ENCODE results near the gene KIF16B.

Gene KIF16B

DNA sequence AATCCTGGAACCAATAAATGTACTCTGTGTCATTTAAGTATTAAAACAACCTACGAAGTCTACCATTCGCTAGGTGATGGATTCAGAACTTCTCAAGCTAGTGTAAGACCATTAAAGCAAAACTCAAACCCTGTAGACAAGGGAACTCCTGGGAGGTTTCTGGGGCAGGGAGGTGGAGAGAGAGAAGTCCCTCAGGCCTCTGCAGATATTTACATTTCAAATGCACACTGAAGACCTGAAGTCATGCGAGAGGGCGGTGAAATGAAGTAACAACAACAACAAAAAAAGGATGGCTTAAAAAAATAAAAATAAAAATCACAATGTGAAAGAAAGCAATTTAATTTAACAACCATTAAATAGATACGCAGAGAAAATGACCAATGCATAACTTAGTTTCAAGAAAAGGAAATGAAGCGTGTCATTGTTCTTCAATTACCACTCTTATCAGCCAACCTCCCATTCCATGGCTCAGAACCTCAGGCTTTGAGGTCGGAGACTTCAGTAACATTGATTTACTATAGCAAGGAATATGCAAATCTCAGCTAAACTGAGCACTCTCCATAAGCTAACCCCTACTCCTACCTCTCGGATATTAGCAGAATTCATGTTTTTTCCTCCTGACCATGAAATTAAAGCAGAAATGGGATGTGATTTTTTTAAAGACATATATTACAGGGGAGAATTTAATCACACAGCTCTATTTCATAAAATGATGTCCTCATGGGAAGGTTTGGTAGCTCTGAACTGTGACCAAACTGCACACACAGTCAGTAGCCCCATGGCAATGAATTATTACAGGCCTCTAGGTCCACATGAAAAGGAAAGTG is 140.6 kb downstream of the KIF16B start:
- TF ChIP-seq TAF1 (IDR thresholded peaks at IDR 0.05; ENCODE audit: borderline replicate concordance, insufficient read depth, low read length) (no peak), FOXP2 (optimal IDR thresholded peaks at IDR 0.05; ENCODE audit: borderline replicate concordance, extremely low read depth, extremely low read length, insufficient read depth) (no peak), SIN3A (IDR thresholded peaks at IDR 0.05; ENCODE audit: borderline replicate concordance, insufficient read depth, low read length) (no peak), POLR2AphosphoS5 (IDR thresholded peaks at IDR 0.05; ENCODE audit: low read depth, low read length) (no peak)
- TF ChIP-seq, protein P1, sequence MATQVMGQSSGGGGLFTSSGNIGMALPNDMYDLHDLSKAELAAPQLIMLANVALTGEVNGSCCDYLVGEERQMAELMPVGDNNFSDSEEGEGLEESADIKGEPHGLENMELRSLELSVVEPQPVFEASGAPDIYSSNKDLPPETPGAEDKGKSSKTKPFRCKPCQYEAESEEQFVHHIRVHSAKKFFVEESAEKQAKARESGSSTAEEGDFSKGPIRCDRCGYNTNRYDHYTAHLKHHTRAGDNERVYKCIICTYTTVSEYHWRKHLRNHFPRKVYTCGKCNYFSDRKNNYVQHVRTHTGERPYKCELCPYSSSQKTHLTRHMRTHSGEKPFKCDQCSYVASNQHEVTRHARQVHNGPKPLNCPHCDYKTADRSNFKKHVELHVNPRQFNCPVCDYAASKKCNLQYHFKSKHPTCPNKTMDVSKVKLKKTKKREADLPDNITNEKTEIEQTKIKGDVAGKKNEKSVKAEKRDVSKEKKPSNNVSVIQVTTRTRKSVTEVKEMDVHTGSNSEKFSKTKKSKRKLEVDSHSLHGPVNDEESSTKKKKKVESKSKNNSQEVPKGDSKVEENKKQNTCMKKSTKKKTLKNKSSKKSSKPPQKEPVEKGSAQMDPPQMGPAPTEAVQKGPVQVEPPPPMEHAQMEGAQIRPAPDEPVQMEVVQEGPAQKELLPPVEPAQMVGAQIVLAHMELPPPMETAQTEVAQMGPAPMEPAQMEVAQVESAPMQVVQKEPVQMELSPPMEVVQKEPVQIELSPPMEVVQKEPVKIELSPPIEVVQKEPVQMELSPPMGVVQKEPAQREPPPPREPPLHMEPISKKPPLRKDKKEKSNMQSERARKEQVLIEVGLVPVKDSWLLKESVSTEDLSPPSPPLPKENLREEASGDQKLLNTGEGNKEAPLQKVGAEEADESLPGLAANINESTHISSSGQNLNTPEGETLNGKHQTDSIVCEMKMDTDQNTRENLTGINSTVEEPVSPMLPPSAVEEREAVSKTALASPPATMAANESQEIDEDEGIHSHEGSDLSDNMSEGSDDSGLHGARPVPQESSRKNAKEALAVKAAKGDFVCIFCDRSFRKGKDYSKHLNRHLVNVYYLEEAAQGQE (IDR thresholded peaks at IDR 0.05; ENCODE audit: insufficient read depth in 1 of 2, low read depth in 2 of 2, low read length in 2 of 2), result no peak

DNA sequence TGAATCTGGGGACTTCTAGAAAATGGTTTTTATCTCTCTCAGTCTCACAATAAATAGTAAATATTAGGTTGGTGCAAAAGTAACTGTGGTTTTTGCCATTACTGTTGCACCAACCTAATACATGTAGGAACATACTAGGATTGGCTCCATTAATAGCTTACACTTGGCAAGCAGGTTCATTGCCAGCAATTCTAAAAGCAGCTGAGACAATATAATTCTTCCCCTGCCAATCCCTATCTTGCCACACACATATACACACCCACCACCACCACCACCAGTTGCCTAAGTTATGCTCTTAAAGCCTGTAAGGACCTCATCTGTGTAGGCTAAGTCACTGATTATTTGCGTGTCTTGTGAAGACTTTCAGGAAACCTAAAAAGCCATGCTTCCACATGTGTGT is 145.1 kb downstream of the KIF16B start:
- TF ChIP-seq FOXP2 (optimal IDR thresholded peaks at IDR 0.05; ENCODE audit: borderline replicate concordance, extremely low read depth, extremely low read length, insufficient read depth), result no peak
- no peak for TF ChIP-seq SIN3A (IDR thresholded peaks at IDR 0.05; ENCODE audit: borderline replicate concordance, insufficient read depth, low read length)
- no peak for TF ChIP-seq TAF1 (IDR thresholded peaks at IDR 0.05; ENCODE audit: borderline replicate concordance, insufficient read depth, low read length)
- no peak for TF ChIP-seq POLR2AphosphoS5 (IDR thresholded peaks at IDR 0.05; ENCODE audit: low read depth, low read length)
- TF ChIP-seq, protein P1 (IDR thresholded peaks at IDR 0.05; ENCODE audit: insufficient read depth in 1 of 2, low read depth in 2 of 2, low read length in 2 of 2), result no peak

DNA sequence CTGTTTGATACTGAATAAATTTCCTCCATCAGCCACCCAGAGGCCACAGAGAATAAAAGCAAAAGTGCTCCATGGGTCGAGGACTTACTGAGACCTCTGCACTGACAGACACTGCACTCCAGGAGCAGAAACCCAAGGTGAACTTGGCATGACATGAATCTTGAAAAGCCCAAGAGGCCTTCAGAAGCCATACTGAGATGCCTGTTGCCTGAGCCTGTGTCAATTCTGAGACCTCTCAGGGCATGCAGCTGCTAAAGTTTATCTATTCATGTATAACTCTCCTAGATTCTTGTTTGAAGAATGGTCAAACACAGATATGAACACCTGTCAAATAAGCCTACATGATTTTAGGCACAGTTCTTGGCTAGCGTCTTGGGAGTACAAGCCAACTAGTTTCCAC is 145.7 kb downstream of the KIF16B start:
- no peak for TF ChIP-seq POLR2AphosphoS5 (IDR thresholded peaks at IDR 0.05; ENCODE audit: low read depth, low read length)
- TF ChIP-seq, protein P1 (IDR thresholded peaks at IDR 0.05; ENCODE audit: insufficient read depth in 1 of 2, low read depth in 2 of 2, low read length in 2 of 2), result no peak
- no peak for TF ChIP-seq SIN3A (IDR thresholded peaks at IDR 0.05; ENCODE audit: borderline replicate concordance, insufficient read depth, low read length)
- TF ChIP-seq FOXP2 (optimal IDR thresholded peaks at IDR 0.05; ENCODE audit: borderline replicate concordance, extremely low read depth, extremely low read length, insufficient read depth), result no peak
- TF ChIP-seq TAF1 (IDR thresholded peaks at IDR 0.05; ENCODE audit: borderline replicate concordance, insufficient read depth, low read length), result no peak

DNA sequence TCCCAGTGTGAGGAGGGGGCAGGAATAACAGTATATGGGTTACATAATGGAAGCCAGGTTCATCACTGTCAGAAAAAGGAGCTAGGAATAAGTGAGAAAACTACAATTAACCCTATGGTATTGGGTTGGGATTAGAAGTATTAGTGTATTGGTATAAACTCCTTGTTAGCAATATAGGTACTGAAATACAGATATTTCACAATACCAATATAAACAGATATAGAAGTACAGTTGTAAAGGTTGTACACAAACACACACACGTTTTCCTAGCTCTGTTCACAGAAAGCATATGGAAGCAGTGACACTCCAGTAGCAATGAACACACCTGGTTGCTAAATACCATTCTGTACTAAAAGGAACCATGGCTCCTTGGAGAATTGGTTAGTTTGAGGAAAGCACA is 148.5 kb downstream of the KIF16B start:
- TF ChIP-seq, protein P1 (IDR thresholded peaks at IDR 0.05; ENCODE audit: insufficient read depth in 1 of 2, low read depth in 2 of 2, low read length in 2 of 2), result no peak
- TF ChIP-seq POLR2AphosphoS5 (IDR thresholded peaks at IDR 0.05; ENCODE audit: low read depth, low read length), result no peak
- no peak for TF ChIP-seq FOXP2 (optimal IDR thresholded peaks at IDR 0.05; ENCODE audit: borderline replicate concordance, extremely low read depth, extremely low read length, insufficient read depth)
- TF ChIP-seq TAF1 (IDR thresholded peaks at IDR 0.05; ENCODE audit: borderline replicate concordance, insufficient read depth, low read length), result no peak
